DMS153 treated with DMSO at 0.1 percent for 48 hours (cell line): ENCODE data around the gene TSPAN7.

Experiments used
- DNase-seq: peaks from one replicate; lab custom pipeline; 2025; ENCODE audit not compliant: unreplicated experiment; lab: John Stamatoyannopoulos, UW

The TSPAN7 gene

GRCh38 chrX:38678183-38678582 is 116.8 kb downstream of the TSPAN7 start:
- no peak for DNase-seq

- no peak for DNase-seq
Observed at GRCh38 chrX:38678821-38679220, 117.5 kb downstream of the TSPAN7 start.

- DNase-seq = no peak
Observed at GRCh38 chrX:38679695-38680094, 118.4 kb downstream of the TSPAN7 start.

GRCh38 chrX:38682095-38682494 is 120.8 kb downstream of the TSPAN7 start:
- DNase-seq = no peak

- DNase-seq = no peak
Observed at GRCh38 chrX:38692961-38693360, 131.6 kb downstream of the TSPAN7 start.

- DNase-seq = no peak
Observed at GRCh38 chrX:38694394-38694793, 133.1 kb downstream of the TSPAN7 start.

GRCh38 chrX:38697461-38697860 is 136.1 kb downstream of the TSPAN7 start:
- no peak for DNase-seq

GRCh38 chrX:38699121-38699520 is 137.8 kb downstream of the TSPAN7 start:
- DNase-seq = no peak

- no peak for DNase-seq
Observed at GRCh38 chrX:38699696-38700095, 138.4 kb downstream of the TSPAN7 start.

- no peak for DNase-seq
Observed at GRCh38 chrX:38701073-38701472, 139.7 kb downstream of the TSPAN7 start.

- no peak for DNase-seq
Observed at GRCh38 chrX:38704146-38704882, 143.0 kb downstream of the TSPAN7 start.

GRCh38 chrX:38717871-38718270 is 156.5 kb downstream of the TSPAN7 start:
- no peak for DNase-seq

- DNase-seq = no peak
Observed at GRCh38 chrX:38718311-38718710, 157.0 kb downstream of the TSPAN7 start.

GRCh38 chrX:38726612-38727011 is 165.3 kb downstream of the TSPAN7 start:
- DNase-seq = no peak

- DNase-seq = no peak
Observed at GRCh38 chrX:38727668-38728067, 166.3 kb downstream of the TSPAN7 start.

GRCh38 chrX:38732866-38733265 is 171.5 kb downstream of the TSPAN7 start:
- no peak for DNase-seq
